ENCODE results near the gene RAP1A.
A peak's percentile ranks its signal among the peaks of the same experiment; 100 is the strongest.
"Not testable (repeated sequence)": the region's sequence is repeated elsewhere in the genome, so short reads cannot be mapped to it uniquely, and the experiment has no call there.

The RAP1A gene

DNA sequence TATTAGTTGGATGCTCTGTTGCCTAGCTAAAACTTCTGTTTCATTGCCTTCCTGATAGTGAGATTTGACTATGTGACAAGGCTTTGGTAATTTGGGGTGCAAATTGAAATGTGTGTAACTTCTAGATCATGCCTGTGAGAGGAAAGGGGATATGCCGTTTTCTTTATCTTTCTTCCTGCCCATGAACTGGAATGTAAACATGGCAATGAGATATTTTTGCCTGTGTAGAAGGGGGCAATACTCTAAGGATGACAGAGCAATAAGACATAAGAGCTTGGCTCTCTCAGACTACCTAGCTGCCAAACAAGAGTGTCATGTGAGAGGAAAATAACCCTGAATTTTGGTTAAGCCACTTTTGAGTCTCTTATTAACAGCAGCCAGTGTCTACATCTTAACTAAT, 49.7 kb downstream of the RAP1A start:
- H3K4me3 ChIP-seq (ENCODE audit: control insufficient read depth, low read depth, low read length), result no peak overlapping the region
- no peak for DNase-seq (ENCODE audit: low read depth)
- TF ChIP-seq, protein P1, sequence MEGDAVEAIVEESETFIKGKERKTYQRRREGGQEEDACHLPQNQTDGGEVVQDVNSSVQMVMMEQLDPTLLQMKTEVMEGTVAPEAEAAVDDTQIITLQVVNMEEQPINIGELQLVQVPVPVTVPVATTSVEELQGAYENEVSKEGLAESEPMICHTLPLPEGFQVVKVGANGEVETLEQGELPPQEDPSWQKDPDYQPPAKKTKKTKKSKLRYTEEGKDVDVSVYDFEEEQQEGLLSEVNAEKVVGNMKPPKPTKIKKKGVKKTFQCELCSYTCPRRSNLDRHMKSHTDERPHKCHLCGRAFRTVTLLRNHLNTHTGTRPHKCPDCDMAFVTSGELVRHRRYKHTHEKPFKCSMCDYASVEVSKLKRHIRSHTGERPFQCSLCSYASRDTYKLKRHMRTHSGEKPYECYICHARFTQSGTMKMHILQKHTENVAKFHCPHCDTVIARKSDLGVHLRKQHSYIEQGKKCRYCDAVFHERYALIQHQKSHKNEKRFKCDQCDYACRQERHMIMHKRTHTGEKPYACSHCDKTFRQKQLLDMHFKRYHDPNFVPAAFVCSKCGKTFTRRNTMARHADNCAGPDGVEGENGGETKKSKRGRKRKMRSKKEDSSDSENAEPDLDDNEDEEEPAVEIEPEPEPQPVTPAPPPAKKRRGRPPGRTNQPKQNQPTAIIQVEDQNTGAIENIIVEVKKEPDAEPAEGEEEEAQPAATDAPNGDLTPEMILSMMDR (IDR thresholded peaks at IDR 0.05; ENCODE audit: control insufficient read depth, insufficient read depth, low read depth, low read length, missing control alignments), result no peak

- H3K4me3 ChIP-seq (ENCODE audit: control insufficient read depth, low read depth, low read length), result no peak overlapping the region
- TF ChIP-seq, protein P1 (IDR thresholded peaks at IDR 0.05; ENCODE audit: control insufficient read depth, insufficient read depth, low read depth, low read length, missing control alignments), result no peak
- no peak for DNase-seq (ENCODE audit: low read depth)
Observed at GRCh38 chr1:111671852-111672251, 52.3 kb downstream of the RAP1A start.

DNA sequence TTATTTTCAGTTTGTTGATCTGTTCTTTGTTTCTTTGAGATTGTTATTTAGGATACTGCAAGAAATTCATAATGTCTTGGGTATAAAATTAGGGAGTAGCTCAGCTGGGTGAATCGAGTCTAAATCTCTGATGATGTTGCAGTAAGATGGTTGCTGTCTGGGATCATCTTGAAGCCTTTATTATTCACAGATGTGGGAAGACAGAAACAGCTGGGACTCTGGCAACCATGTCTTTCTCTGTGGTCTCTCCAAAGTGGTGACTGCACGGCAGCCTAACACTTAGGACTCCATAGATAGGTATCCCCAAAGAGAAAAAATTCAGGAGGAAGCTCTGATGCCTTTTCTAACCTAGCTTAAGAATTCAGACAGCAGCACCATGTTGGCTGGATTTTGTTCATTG, 52.7 kb downstream of the RAP1A start:
- peak; percentile 11 for DNase-seq (ENCODE audit: low read depth)
- no peak overlapping the region for H3K4me3 ChIP-seq (ENCODE audit: control insufficient read depth, low read depth, low read length)
- TF ChIP-seq, protein P1 (IDR thresholded peaks at IDR 0.05; ENCODE audit: control insufficient read depth, insufficient read depth, low read depth, low read length, missing control alignments), result no peak

- DNase-seq (ENCODE audit: low read depth), result no peak
- no peak overlapping the region for H3K4me3 ChIP-seq (ENCODE audit: control insufficient read depth, low read depth, low read length)
- TF ChIP-seq, protein P1 (IDR thresholded peaks at IDR 0.05; ENCODE audit: control insufficient read depth, insufficient read depth, low read depth, low read length, missing control alignments), result no peak
Observed at GRCh38 chr1:111677604-111678003, 58.0 kb downstream of the RAP1A start.

DNA sequence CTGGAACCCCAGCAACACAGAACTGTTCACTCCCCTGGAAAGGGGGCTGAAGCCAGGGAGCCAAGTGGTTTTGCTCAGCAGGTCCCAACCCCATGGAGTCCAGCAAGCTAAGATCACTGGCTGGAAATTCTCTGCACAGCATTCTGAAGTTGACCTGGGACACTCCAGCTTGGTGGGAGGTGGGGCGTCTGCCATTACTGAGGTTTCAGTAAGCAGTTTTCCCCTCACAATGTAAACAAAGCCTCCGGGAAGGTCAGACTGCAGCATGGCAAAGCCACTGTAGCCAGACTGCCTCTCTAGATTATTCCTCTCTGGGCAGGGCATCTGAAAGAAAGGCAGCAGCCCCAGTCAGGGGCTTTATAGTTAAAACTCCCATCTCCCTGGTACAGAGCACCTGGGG, 60.0 kb downstream of the RAP1A start:
- no peak overlapping the region for H3K4me3 ChIP-seq (ENCODE audit: control insufficient read depth, low read depth, low read length)

GRCh38 chr1:111680212-111680800, 60.7 kb downstream of the RAP1A start:
- not testable (repeated sequence) for DNase-seq (ENCODE audit: low read depth)

More for the DNA sequence above, 60.0 kb downstream of the RAP1A start:
- TF ChIP-seq, protein P1 (IDR thresholded peaks at IDR 0.05; ENCODE audit: control insufficient read depth, insufficient read depth, low read depth, low read length, missing control alignments), result no peak
- no peak for DNase-seq (ENCODE audit: low read depth)

DNA sequence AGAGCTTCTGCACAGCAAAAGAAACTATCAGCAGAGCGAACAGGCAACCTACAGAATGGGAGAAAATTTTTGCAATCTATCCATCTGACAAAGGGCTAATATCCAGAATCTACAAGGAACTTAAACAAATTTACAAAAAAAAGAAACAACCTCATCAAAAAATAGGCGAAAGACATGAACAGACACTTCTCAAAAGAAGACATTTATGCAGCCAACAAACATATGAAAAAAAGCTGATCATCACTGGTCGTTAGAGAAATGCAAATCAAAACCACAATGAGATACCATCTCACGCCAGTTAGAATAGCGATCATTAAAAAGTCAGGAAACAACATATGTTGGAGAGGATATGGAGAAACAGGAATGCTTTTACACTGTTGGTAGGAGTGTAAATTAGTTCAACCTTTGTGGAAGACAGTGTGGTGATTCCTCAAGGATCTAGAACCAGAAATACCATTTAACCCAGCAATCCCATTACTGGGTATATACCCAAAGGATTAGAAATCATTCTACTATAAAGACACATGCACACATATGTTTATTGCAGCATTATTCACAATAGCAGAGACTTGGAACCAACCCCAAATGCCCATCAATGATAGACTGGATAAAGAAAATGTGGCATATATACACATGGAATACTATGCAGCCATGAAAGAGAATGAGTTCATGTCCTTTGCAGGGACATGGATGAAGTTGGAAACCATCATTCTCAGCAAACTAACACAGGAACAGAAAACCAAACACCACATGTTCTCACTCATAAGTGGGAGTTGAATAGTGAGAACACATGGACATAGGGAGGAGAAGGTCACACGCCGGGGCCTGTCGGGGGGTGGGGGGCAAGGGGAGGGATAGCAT, 65.9 kb downstream of the RAP1A start:
- not testable (repeated sequence) for DNase-seq (ENCODE audit: low read depth); H3K4me3 ChIP-seq (ENCODE audit: control insufficient read depth, low read depth, low read length)

More at GRCh38 chr1:111680212-111680800, 60.7 kb downstream of the RAP1A start:
- H3K4me3 ChIP-seq (ENCODE audit: control insufficient read depth, low read depth, low read length), result not testable (repeated sequence)
